Karpas-422 (cell line): ENCODE measurements around the gene FBXL13. TPM values are rescaled to one million over a fixed set of nuclear protein-coding genes. Genes with fewer than 3 reads are reported as not detected.

Source experiments
- DNase-seq: peaks from one replicate; pipeline ENCODE4 v3.0.0-alpha.2; 2015
- H2AFZ ChIP-seq: fragments of 200-600 bp; sonication (generic); 2 replicates; pipeline ENCODE4 v1.6.1; 2014; ENCODE audit warnings: antibody characterized with exemption, low read length, mixed read lengths
- H3K27ac ChIP-seq: fragments of 200-600 bp; sonication (generic); 2 replicates; pipeline ENCODE4 v1.5.1; 2014; ENCODE audit warnings: mild to moderate bottlenecking, low read length, moderate library complexity
- H3K27me3 ChIP-seq: fragments of 200-600 bp; sonication (generic); 2 replicates; pipeline ENCODE4 v1.6.1; 2014; ENCODE audit warnings: low read length, mixed read lengths
- H3K36me3 ChIP-seq: fragments of 200-600 bp; sonication (generic); 2 replicates; pipeline ENCODE4 v1.6.1; 2014; ENCODE audit warnings: low read length, mixed read lengths; ENCODE audit not compliant: insufficient read depth
- H3K4me1 ChIP-seq: fragments of 200-600 bp; sonication (generic); 2 replicates; pipeline ENCODE4 v1.6.1; 2014; ENCODE audit warnings: mild to moderate bottlenecking, low read length, mixed read lengths
- H3K4me2 ChIP-seq: fragments of 200-600 bp; sonication (generic); 2 replicates; pipeline ENCODE4 v1.6.1; 2014; ENCODE audit warnings: low read length, low read depth, mild to moderate bottlenecking; ENCODE audit not compliant: poor library complexity, severe bottlenecking
- H3K4me3 ChIP-seq: fragments of 200-600 bp; sonication (generic); 2 replicates; pipeline ENCODE4 v1.5.1; 2014; ENCODE audit warnings: mild to moderate bottlenecking, antibody characterized with exemption, low read length, mixed read lengths
- H3K79me2 ChIP-seq: fragments of 200-600 bp; sonication (generic); 2 replicates; pipeline ENCODE4 v1.6.1; 2014; ENCODE audit warnings: mild to moderate bottlenecking, low read length, mixed read lengths
- H3K9ac ChIP-seq: fragments of 200-600 bp; sonication (generic); 2 replicates; pipeline ENCODE4 v1.6.0; 2014; ENCODE audit warnings: low read length
- H3K9me2 ChIP-seq: fragments of 200-600 bp; sonication (generic), shearing (Covaris generic); replicated peaks from 2 replicates; pipeline ENCODE4 v1.6.0; 2014; ENCODE audit warnings: mild to moderate bottlenecking, low read length, moderate library complexity; ENCODE audit not compliant: insufficient read depth
- H3K9me3 ChIP-seq: fragments of 300-700, 200-600 bp; sonication (generic); 2 replicates; pipeline ENCODE4 v1.6.1; 2014; ENCODE audit warnings: low read length, mixed read lengths
- H4K20me1 ChIP-seq: fragments of 200-600 bp; sonication (generic); 2 replicates; pipeline ENCODE4 v1.6.1; 2014; ENCODE audit warnings: mild to moderate bottlenecking, antibody characterized with exemption, low read length, low read depth; ENCODE audit not compliant: insufficient read depth
- total RNA-seq: library from RNA; depleted of rRNA; stranded (reverse); fragments of >200 nt; shearing (Covaris generic); gene quantifications from 2 replicates; pipeline ENCODE4 v1.2.3, GENCODE V29; 2014; ENCODE audit warnings: low replicate concordance

Gene FBXL13
- total RNA-seq, 1 experiment from 2014 or later: 4.2 TPM

GRCh38 chr7:102829075-102829474 lies 245.5 kb downstream of the FBXL13 start:
- H3K27me3 ChIP-seq: no peaks in the 10 kb centered on the region
- H3K4me3 ChIP-seq: no peak overlapping the region
- H3K9me2 ChIP-seq: no peaks in the 10 kb centered on the region
- no peak for DNase-seq
- no peak overlapping the region for H3K4me2 ChIP-seq
- no peaks in the 10 kb centered on the region for H4K20me1 ChIP-seq
- no peaks in the 10 kb centered on the region for H3K79me2 ChIP-seq
- no peak overlapping the region for H3K27ac ChIP-seq
- no peak overlapping the region for H2AFZ ChIP-seq
- no peaks in the 10 kb centered on the region for H3K4me1 ChIP-seq
- no peak overlapping the region for H3K9ac ChIP-seq
- H3K9me3 ChIP-seq: no peaks in the 10 kb centered on the region
- no peaks in the 10 kb centered on the region for H3K36me3 ChIP-seq

- Histone ChIP-seq H3K79me2 (no peaks in the 10 kb centered on the region), H3K4me2 (no peak overlapping the region), H3K9me3 (no peaks in the 10 kb centered on the region), H2AFZ (no peak overlapping the region), H3K36me3 (no peaks in the 10 kb centered on the region), H3K27ac (no peak overlapping the region), H3K4me1 (no peaks in the 10 kb centered on the region), H3K9me2 (no peaks in the 10 kb centered on the region), H3K27me3 (no peaks in the 10 kb centered on the region), H4K20me1 (no peaks in the 10 kb centered on the region), H3K4me3 (no peak overlapping the region), H3K9ac (no peak overlapping the region)
- DNase-seq: no peak
Measured at GRCh38 chr7:102828286-102828685, 246.3 kb downstream of the FBXL13 start.

- Histone ChIP-seq H3K27ac (no peak overlapping the region), H3K27me3 (no peaks in the 10 kb centered on the region), H3K4me3 (no peak overlapping the region), H3K9me3 (no peaks in the 10 kb centered on the region), H2AFZ (no peak overlapping the region), H3K9ac (no peak overlapping the region), H3K36me3 (no peaks in the 10 kb centered on the region), H3K79me2 (no peaks in the 10 kb centered on the region), H3K9me2 (no peaks in the 10 kb centered on the region), H3K4me1 (no peaks in the 10 kb centered on the region), H4K20me1 (no peaks in the 10 kb centered on the region), H3K4me2 (no peak overlapping the region)
- no peak for DNase-seq
Measured at GRCh38 chr7:102823390-102824119, 251.0 kb downstream of the FBXL13 start.

DNA sequence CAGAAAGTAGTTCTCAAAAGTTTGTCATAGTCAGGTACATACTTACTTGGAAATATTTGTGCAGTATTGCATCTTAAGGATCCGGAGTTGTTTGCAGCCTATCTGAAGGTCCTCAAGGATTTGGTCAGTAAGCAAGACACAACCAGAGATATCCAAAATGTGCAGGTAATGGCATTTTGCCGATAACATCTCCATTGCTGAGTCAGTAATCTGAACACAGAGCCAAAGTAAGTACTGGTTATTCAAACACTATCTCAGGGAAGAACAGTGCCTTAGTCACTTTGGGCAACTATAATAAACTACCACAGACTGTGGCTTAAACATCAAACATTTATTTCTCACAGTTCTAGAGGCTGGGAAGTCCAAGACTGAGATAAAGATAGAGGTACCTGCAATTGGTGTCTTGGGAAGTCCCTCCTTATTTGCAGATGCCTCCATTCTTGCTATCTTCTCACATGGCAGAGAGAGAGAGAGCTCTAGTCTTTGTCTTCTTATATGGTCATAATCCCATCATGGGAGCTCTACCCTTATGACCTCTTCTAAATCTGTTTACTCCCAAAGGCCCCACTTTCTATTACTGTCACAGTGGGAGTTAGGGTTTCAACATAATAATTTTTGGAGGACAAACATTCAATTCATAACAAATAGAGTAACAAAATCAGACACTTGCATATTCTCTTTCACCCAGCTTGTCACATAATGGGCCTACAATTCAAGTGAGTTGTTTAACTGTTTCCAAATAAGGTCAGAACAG lies 252.4 kb downstream of the FBXL13 start:
- Histone ChIP-seq H3K9me3 (no peaks in the 10 kb centered on the region), H3K79me2 (no peaks in the 10 kb centered on the region), H3K27ac (no peak overlapping the region), H3K9ac (no peak overlapping the region), H3K4me1 (no peaks in the 10 kb centered on the region), H3K4me3 (no peak overlapping the region), H3K27me3 (no peaks in the 10 kb centered on the region), H2AFZ (no peak overlapping the region), H3K9me2 (no peaks in the 10 kb centered on the region), H3K36me3 (no peaks in the 10 kb centered on the region), H4K20me1 (no peaks in the 10 kb centered on the region), H3K4me2 (no peak overlapping the region)
- no peak for DNase-seq

DNA sequence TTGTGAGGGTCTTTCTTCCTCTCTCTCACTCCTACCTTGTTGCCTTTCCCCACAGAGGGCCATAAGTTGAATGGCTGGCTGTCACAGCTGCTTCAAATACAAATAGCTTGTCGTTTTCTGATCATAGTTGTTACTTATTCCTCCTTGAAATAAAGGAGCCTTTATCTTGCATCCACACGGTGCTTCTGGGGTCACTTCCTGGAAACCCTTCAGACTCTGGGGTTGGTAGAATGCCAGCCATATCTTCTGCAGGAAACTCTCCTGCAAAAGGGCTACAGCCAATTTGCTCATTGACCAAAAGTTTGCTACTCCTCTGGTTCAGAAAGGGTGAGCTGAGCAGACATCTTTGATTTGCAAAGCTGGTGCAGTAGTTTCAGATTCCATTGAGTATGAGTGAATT lies 255.4 kb downstream of the FBXL13 start:
- no peaks in the 10 kb centered on the region for H3K9me2 ChIP-seq
- no peaks in the 10 kb centered on the region for H3K36me3 ChIP-seq
- no peaks in the 10 kb centered on the region for H3K9me3 ChIP-seq
- DNase-seq: no peak
- H2AFZ ChIP-seq: no peak overlapping the region
- no peak overlapping the region for H3K4me2 ChIP-seq
- no peak overlapping the region for H3K27ac ChIP-seq
- H3K9ac ChIP-seq: no peak overlapping the region
- no peak overlapping the region for H3K4me3 ChIP-seq
- no peaks in the 10 kb centered on the region for H4K20me1 ChIP-seq
- no peaks in the 10 kb centered on the region for H3K4me1 ChIP-seq
- H3K79me2 ChIP-seq: no peaks in the 10 kb centered on the region
- no peaks in the 10 kb centered on the region for H3K27me3 ChIP-seq

GRCh38 chr7:102817616-102818573 lies 256.7 kb downstream of the FBXL13 start:
- Histone ChIP-seq H3K9me2 (no peaks in the 10 kb centered on the region), H3K36me3 (no peaks in the 10 kb centered on the region), H3K4me2 (no peak overlapping the region), H3K4me1 (no peaks in the 10 kb centered on the region), H2AFZ (no peak overlapping the region), H4K20me1 (no peaks in the 10 kb centered on the region), H3K27me3 (no peaks in the 10 kb centered on the region), H3K79me2 (no peaks in the 10 kb centered on the region), H3K4me3 (no peak overlapping the region), H3K9me3 (no peaks in the 10 kb centered on the region), H3K9ac (no peak overlapping the region), H3K27ac (no peak overlapping the region)
- DNase-seq: no peak

- Histone ChIP-seq H3K4me3 (no peak overlapping the region), H3K4me1 (no peaks in the 10 kb centered on the region), H3K4me2 (no peak overlapping the region), H4K20me1 (no peaks in the 10 kb centered on the region), H3K9me2 (no peaks in the 10 kb centered on the region), H2AFZ (no peak overlapping the region), H3K36me3 (no peaks in the 10 kb centered on the region), H3K9ac (no peak overlapping the region), H3K79me2 (no peaks in the 10 kb centered on the region), H3K27ac (no peak overlapping the region), H3K9me3 (no peaks in the 10 kb centered on the region), H3K27me3 (no peaks in the 10 kb centered on the region)
- no peak for DNase-seq
Measured at GRCh38 chr7:102814025-102814471, 260.5 kb downstream of the FBXL13 start.
